Gastroesophageal sphincter (tissue), 4 donors: Measurements from ENCODE around the gene RPL38. TPM values are rescaled to one million over a fixed set of nuclear protein-coding genes. Genes with fewer than 3 reads are reported as not detected.
A peak's percentile ranks its signal among the peaks of the same experiment; 100 is the strongest.

ENCODE experiments used
- ATAC-seq: fragments of 150-250 bp; one replicate; pipeline ENCODE4 v1.9.1; 2016; ENCODE audit warnings: mild to moderate bottlenecking, moderate library complexity
- H3K27ac ChIP-seq, 4 donors: fragments of 200-600 bp; sonication (generic) in 3 of 4; 1 replicate in 3 of 4; 2 replicates in 1 of 4; pipeline ENCODE4 v1.5.1; 2016 to 2019
- H3K27me3 ChIP-seq: fragments of 200-600 bp; sonication (generic); one replicate; pipeline ENCODE4 v1.5.1; 2019
- H3K36me3 ChIP-seq, 2 donors: fragments of 200-600 bp; sonication (generic); one replicate each; pipeline ENCODE4 v1.5.1; 2019; ENCODE audit warnings: control low read depth in 1 of 2
- H3K4me1 ChIP-seq, 3 donors: fragments of 200-600 bp; sonication (generic); 1 replicate in 2 of 3; 2 replicates in 1 of 3; pipeline ENCODE4 v1.5.1; 2016 to 2019; ENCODE audit warnings: control low read depth in 2 of 3
- H3K4me3 ChIP-seq, 2 donors: fragments of 200-600 bp; sonication (generic); one replicate each; pipeline ENCODE4 v1.5.1; 2019; ENCODE audit warnings: mild to moderate bottlenecking in 1 of 2, moderate library complexity in 1 of 2
- H3K9me3 ChIP-seq, 3 donors: fragments of 200-600 bp; sonication (generic); one replicate each; pipeline ENCODE4 v1.5.1; 2017 to 2019; ENCODE audit warnings: control low read depth in 2 of 3
- CTCF ChIP-seq, 4 experiments: fragments of 200-600 bp in 2 of 4; fragments of 450-650 bp in 2 of 4; sonication (generic) in 1 of 4; IDR thresholded peaks; one replicate each; pipeline ENCODE4 v1.5.1; 2017 to 2019; ENCODE audit warnings: antibody characterized with exemption in 4 of 4, mild to moderate bottlenecking in 2 of 4, moderate library complexity in 2 of 4
- EP300 ChIP-seq: sonication (generic); formaldehyde crosslinking; IDR thresholded peaks from one replicate; pipeline ENCODE4 v1.6.1; 2017; ENCODE audit warnings: antibody characterized with exemption, mild to moderate bottlenecking
- POLR2A ChIP-seq, 2 donors: fragments of 450-650 bp; IDR thresholded peaks; one replicate each; pipeline ENCODE4 v1.6.1; 2017; ENCODE audit warnings: antibody characterized with exemption in 2 of 2, mild to moderate bottlenecking in 2 of 2, moderate library complexity in 1 of 2
- POLR2AphosphoS5 ChIP-seq: sonication (generic); formaldehyde crosslinking; IDR thresholded peaks from one replicate; pipeline ENCODE4 v1.6.1; 2017; ENCODE audit warnings: antibody characterized with exemption
- WGBS, 2 donors: methylation state at CpG; one replicate each; pipeline ENCODE4 v1.1.5; 2018; ENCODE audit warnings: low coverage in 1 of 2; 5-methylcytosine and 5-hydroxymethylcytosine counted together
- total RNA-seq, 4 donors: library from RNA; depleted of rRNA; stranded (reverse); fragments of >200 nt; gene quantifications; one replicate each; pipeline ENCODE4 v1.1.0, GENCODE V29; 2016

The RPL38 gene
- total RNA-seq, 4 donors from 2014 or later, result 407 to 628 (median 526) TPM

DNA sequence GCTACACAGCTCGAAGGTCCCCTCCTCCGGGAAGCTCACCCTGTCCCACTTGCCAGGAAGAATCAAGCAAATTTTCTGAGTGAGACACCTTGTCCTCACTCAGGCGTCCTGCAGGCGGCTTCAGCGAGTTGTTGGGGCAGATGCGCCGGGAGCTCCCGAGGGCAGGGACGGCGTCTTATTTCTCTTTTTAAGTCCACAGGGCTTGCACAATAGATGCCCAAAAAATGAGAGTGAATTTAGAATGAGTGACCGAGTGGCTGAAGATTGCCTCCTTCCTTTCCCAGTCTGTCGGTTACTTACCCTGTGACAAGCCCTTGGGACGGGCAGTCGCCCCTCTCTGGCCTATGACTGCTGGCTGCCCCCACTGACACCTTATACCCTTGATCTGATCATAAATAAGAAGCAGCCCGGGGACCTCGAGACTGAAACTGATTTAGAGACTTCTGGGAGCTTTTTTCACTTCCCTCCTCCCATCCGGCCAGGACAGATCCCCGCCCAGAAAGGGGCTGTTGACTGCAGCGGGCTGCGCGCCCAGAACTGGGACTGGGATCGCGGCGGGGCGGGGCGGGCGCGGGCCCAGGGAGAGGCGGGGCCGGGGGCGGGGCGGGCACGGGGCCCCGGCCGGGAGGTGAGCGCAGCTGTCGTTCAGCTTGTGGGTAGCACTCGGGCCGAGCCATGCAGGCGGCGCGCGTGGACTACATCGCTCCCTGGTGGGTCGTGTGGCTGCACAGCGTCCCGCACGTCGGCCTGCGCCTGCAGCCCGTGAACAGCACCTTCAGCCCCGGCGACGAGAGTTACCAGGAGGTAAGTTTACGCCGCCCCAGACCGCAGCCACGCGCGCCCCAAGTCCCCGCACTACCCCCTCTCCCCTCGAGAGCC lies 9.7 kb downstream of the RPL38 start, which contains the start of gene TTYH2:
Gene TTYH2, plus strand, starts transcription at position 659 of the 879 bp plus-strand sequence. Its CDS starts 17 bp downstream, at position 676.
- Histone ChIP-seq H3K9me3 (no peaks in the 10 kb centered on the region), H3K36me3 (peaks cover 0 to 22% of the 10 kb centered on the region in 2 donors), H3K4me1 (peaks cover 0 to 68% (median 35%) of the 10 kb centered on the region in 3 donors), H3K27me3 (no peaks in the 10 kb centered on the region), H3K27ac (peak within 1 kb of the TSS; percentile 25 to 87 (median 82)), H3K4me3 (peak within 1 kb of the TSS; percentile 49 to 61)
- 0 to 1% methylated on average over 1 to 14 of the region's 62 CpGs for WGBS, 2 donors
- peak in 3 of 4 experiments; percentile 42 to 56 (median 43) for TF ChIP-seq CTCF (IDR thresholded peaks at IDR 0.05)
- TF ChIP-seq POLR2AphosphoS5, result peak; percentile 60
- TF ChIP-seq POLR2A (IDR thresholded peaks at IDR 0.05), result peak in 1 of 2 donors; percentile 21
- no peak for TF ChIP-seq EP300
- peak; percentile 95 for ATAC-seq

DNA sequence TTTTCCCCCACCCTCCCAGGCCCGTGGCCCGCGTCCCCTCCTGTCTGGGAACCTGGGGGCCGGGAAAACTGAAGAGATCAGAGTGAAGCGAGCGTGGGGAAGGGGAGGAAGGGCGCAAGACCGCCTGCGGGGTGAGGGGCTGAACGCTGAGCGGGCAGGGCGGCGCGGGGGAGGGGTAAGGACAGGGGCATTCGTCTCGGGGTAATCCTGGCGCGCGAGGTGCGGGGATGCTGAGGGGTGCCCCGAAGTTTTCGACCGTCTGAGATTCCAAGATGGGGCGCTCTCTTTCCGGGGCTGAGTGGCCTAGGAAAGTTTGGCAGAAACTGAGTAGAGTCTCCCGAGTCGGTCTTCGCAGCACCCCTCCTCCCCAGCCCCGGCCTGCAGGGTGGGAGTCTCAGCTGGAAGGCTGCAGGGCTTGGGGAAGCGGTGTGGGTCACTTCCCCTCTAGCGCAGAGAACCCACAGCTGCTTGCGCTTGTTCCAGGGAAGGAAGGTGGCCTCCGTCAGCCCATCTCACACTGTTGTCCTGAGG lies 10.4 kb downstream of the RPL38 start:
- H3K36me3 ChIP-seq, result peaks cover 0 to 14% of the 10 kb centered on the region in 2 donors
- peak overlapping the region; percentile 49 to 61 for H3K4me3 ChIP-seq
- peak overlapping the region in 3 of 4 donors; percentile 56 to 85 (median 79) for H3K27ac ChIP-seq
- no peaks in the 10 kb centered on the region for H3K27me3 ChIP-seq
- TF ChIP-seq POLR2A (IDR thresholded peaks at IDR 0.05) (no peak), EP300 (no peak), CTCF (IDR thresholded peaks at IDR 0.05) (no peak), POLR2AphosphoS5 (no peak)
- H3K9me3 ChIP-seq, result no peaks in the 10 kb centered on the region
- H3K4me1 ChIP-seq, result peaks cover 0 to 60% (median 35%) of the 10 kb centered on the region in 3 donors
- 9 to 20% methylated on average over 5 to 6 of the region's 33 CpGs for WGBS, 2 donors
- ATAC-seq, result no peak

DNA sequence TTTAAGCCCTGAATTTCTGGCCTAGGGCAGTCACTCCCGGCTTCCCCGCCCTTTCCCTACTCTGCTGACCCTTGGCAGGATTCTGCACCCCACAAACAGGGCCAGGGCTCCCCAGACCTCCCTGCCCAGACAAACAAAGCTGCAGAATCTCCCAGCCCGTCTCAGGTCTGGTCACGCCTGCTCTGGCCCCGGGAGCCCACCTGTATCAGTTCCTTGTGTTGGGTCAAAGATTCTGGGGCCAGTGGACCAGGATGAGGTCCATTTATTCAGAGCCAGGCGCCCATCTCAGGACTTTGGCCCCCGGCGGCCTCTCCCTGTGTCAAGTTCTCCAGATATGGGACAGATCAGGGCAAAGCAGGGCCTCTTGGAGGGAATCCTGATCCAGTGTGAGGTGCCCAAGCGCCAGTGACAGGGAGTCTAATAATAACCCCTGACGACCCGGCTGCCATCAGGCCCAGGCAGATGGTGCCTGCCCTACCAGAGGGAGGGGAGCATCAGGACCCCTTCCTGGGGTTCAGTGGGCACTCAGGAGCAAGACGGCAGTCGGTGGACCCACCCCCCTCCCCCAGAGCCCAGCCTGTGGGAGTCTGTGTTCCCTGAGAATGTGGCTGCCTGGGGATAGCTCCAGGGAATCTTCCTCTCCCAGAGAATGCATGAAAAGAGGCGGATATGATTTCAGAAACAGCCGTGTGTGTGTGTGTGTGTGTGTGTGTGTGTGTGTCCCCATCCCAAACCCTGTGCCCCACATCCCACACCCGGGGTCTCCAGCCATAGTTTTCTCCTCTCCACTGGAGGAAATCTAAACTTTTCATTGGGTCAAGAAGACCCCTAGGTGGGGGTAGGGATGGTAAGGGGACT lies 11.2 kb downstream of the RPL38 start:
- no peak for ATAC-seq
- H3K27ac ChIP-seq, result peak overlapping the region in 3 of 4 donors; percentile 56 to 85 (median 79)
- H3K27me3 ChIP-seq, result no peaks in the 10 kb centered on the region
- no peaks in the 10 kb centered on the region for H3K9me3 ChIP-seq
- 63 to 93% methylated on average over 3 to 4 of the region's 16 CpGs for whole genome bisulfite sequencing, 2 donors
- H3K36me3 ChIP-seq, result peaks cover 0 to 6% of the 10 kb centered on the region in 2 donors
- TF ChIP-seq CTCF (IDR thresholded peaks at IDR 0.05), result no peak
- no peak for TF ChIP-seq POLR2AphosphoS5
- no peak for TF ChIP-seq POLR2A (IDR thresholded peaks at IDR 0.05)
- TF ChIP-seq EP300, result no peak
- H3K4me1 ChIP-seq, result peaks cover 0 to 53% (median 35%) of the 10 kb centered on the region in 3 donors
- peak overlapping the region in 1 of 2 donors; percentile 61 for H3K4me3 ChIP-seq

GRCh38 chr17:74215342-74215727 lies 11.9 kb downstream of the RPL38 start:
- Histone ChIP-seq H3K9me3 (no peaks in the 10 kb centered on the region), H3K4me1 (peaks cover 0 to 46% (median 30%) of the 10 kb centered on the region in 3 donors), H3K4me3 (no peak overlapping the region), H3K27me3 (no peaks in the 10 kb centered on the region), H3K36me3 (no peaks in the 10 kb centered on the region), H3K27ac (no peak overlapping the region)
- no peak for ATAC-seq
- WGBS, 2 donors, result 73% methylated on average over 3 of the region's 6 CpGs; no CpG with 5 or more reads in 1 of the 2 donors
- TF ChIP-seq POLR2AphosphoS5, result no peak
- TF ChIP-seq CTCF (IDR thresholded peaks at IDR 0.05), result no peak
- TF ChIP-seq EP300, result no peak
- TF ChIP-seq POLR2A (IDR thresholded peaks at IDR 0.05), result no peak
